ENCODE data around the gene DCXR.
A peak's percentile ranks its signal among the peaks of the same experiment; 100 is the strongest.

DCXR gene

GRCh38 chr17:82007228-82007494, 30.3 kb downstream of the DCXR start:
- Histone ChIP-seq H3K36me3 (ENCODE audit: control insufficient read depth in 2 of 2, insufficient read depth in 1 of 2, low read length in 2 of 2) (peaks cover 0 to 5% of the 10 kb centered on the region in 2 experiments; a peak in 1 of 3 replicates), H3K27ac (ENCODE audit: extremely low read depth, low read depth, low read length) (no peak overlapping the region), H3K4me3 (ENCODE audit: low read depth, low read length) (no peak overlapping the region), H3K4me1 (ENCODE audit: control insufficient read depth, insufficient read depth, low read length) (peaks cover 6% of the 10 kb centered on the region; the same call in 1 of the 2 replicates), H3K9me3 (ENCODE audit: control insufficient read depth, insufficient read depth, low read depth, low read length) (no peaks in the 10 kb centered on the region)
- TF ChIP-seq FEZF1 (tag by site-specific recombination; IDR thresholded peaks at IDR 0.05) (no peak), KLF9 (tag by site-specific recombination; IDR thresholded peaks at IDR 0.05; ENCODE audit: low read depth) (no peak), ZNF580 (tag by site-specific recombination; IDR thresholded peaks at IDR 0.05) (no peak), ZNF555 (tag by site-specific recombination; conservative IDR thresholded peaks at IDR 0.05) (no peak), KLF17 (tag by site-specific recombination; IDR thresholded peaks at IDR 0.05) (no peak), ZNF19 (tag by site-specific recombination; IDR thresholded peaks at IDR 0.05; ENCODE audit: low read depth) (no peak), ZNF211 (tag by site-specific recombination; IDR thresholded peaks at IDR 0.05; ENCODE audit: low read depth) (no peak), ZNF623 (tag by site-specific recombination; IDR thresholded peaks at IDR 0.05) (no peak), ZXDB (tag by site-specific recombination; IDR thresholded peaks at IDR 0.05) (no peak), ZNF777 (tag by site-specific recombination; IDR thresholded peaks at IDR 0.05; ENCODE audit: borderline replicate concordance) (no peak), ZNF707 (tag by site-specific recombination; IDR thresholded peaks at IDR 0.05) (no peak), PRDM6 (tag by site-specific recombination; IDR thresholded peaks at IDR 0.05) (no peak), ZNF514 (tag by site-specific recombination; IDR thresholded peaks at IDR 0.05) (no peak), SCRT2 (tag by site-specific recombination; IDR thresholded peaks at IDR 0.05) (no peak), ZNF23 (tag by site-specific recombination; IDR thresholded peaks at IDR 0.05; ENCODE audit: borderline replicate concordance) (no peak)
- CTCF ChIA-PET: interaction anchor here (4.7 kb wide), 1 partner anchor 14 kb away, joined by 30 read pairs; no protein-coding TSS in a partner anchor
- POLR2A ChIA-PET: interaction anchor here (1.0 kb wide), 1 partner anchor 13 kb away, joined by 3 read pairs; no protein-coding TSS in a partner anchor

GRCh38 chr17:82006468-82007227, 30.8 kb downstream of the DCXR start:
- ChIA-PET POLR2A (no interaction called here), CTCF (no interaction called here)
- Histone ChIP-seq H3K4me1 (ENCODE audit: control insufficient read depth, insufficient read depth, low read length) (peaks cover 6% of the 10 kb centered on the region; the same call in 1 of the 2 replicates), H3K9me3 (ENCODE audit: control insufficient read depth, insufficient read depth, low read depth, low read length) (no peaks in the 10 kb centered on the region), H3K4me3 (ENCODE audit: low read depth, low read length) (no peak overlapping the region), H3K27ac (ENCODE audit: extremely low read depth, low read depth, low read length) (no peak overlapping the region), H3K36me3 (ENCODE audit: control insufficient read depth in 2 of 2, insufficient read depth in 1 of 2, low read length in 2 of 2) (peaks cover 0 to 1% of the 10 kb centered on the region in 2 experiments; a peak in 1 of 3 replicates)
- no peak for TF ChIP-seq ZNF214 (tag by site-specific recombination; IDR thresholded peaks at IDR 0.05; ENCODE audit: borderline replicate concordance)
- TF ChIP-seq ZNF629 (tag by site-specific recombination; IDR thresholded peaks at IDR 0.05): peak; percentile 38; the same call in 1 of the 2 replicates
- no peak for TF ChIP-seq ZBTB8A (tag by site-specific recombination; IDR thresholded peaks at IDR 0.05)

GRCh38 chr17:82005701-82006348, 31.7 kb downstream of the DCXR start:
- Histone ChIP-seq H3K9me3 (ENCODE audit: control insufficient read depth, insufficient read depth, low read depth, low read length) (no peaks in the 10 kb centered on the region), H3K4me3 (ENCODE audit: low read depth, low read length) (no peak overlapping the region), H3K4me1 (ENCODE audit: control insufficient read depth, insufficient read depth, low read length) (peaks cover 6% of the 10 kb centered on the region; the same call in 1 of the 2 replicates), H3K36me3 (ENCODE audit: control insufficient read depth in 2 of 2, insufficient read depth in 1 of 2, low read length in 2 of 2) (no peaks in the 10 kb centered on the region), H3K27ac (ENCODE audit: extremely low read depth, low read depth, low read length) (no peak overlapping the region)
- POLR2A ChIA-PET: no interaction called here
- CTCF ChIA-PET: interaction anchor here (0.9 to 3.3 kb wide), 3 partner anchors 10 to 46 kb away, joined by 6 to 31 read pairs (median 21); partner anchors contain the start of gene NOTUM
- TF ChIP-seq MYNN (tag by site-specific recombination; IDR thresholded peaks at IDR 0.05; ENCODE audit: borderline replicate concordance) (no peak), EGR2 (tag by site-specific recombination; IDR thresholded peaks at IDR 0.05; ENCODE audit: low read depth) (peak; percentile 59), ZBTB26 (tag by site-specific recombination; optimal IDR thresholded peaks at IDR 0.05) (peak; percentile 33), ZNF530 (tag by site-specific recombination; IDR thresholded peaks at IDR 0.05; ENCODE audit: low read depth) (no peak), ZFHX2 (tag by site-specific recombination; conservative IDR thresholded peaks at IDR 0.05) (peak; percentile 70), ZNF513 (tag by site-specific recombination; IDR thresholded peaks at IDR 0.05) (no peak), ZNF600 (tag by site-specific recombination; IDR thresholded peaks at IDR 0.05) (peak; percentile 42; the same call in 1 of the 2 replicates), KLF9 (tag by site-specific recombination; IDR thresholded peaks at IDR 0.05; ENCODE audit: low read depth) (peak; percentile 53; the same call in 1 of the 2 replicates)
